HEK293T (cell line): ENCODE data around the gene HLCS.

Experiments used
- CTBP1 ChIP-seq: fragments of 450-650 bp; IDR thresholded peaks from 2 replicates; pipeline ENCODE4 v1.6.1; 2016; ENCODE audit warnings: borderline replicate concordance
- FOXM1 ChIP-seq: fragments of 450-650 bp; IDR thresholded peaks from 2 replicates; pipeline ENCODE4 v1.6.1; 2017; ENCODE audit warnings: mild to moderate bottlenecking, borderline replicate concordance
- HDGF ChIP-seq: fragments of 450-650 bp; IDR thresholded peaks from 2 replicates; pipeline ENCODE4 v1.6.1; 2017; ENCODE audit warnings: antibody characterized with exemption, borderline replicate concordance
- L3MBTL2 ChIP-seq: fragments of 450-650 bp; conservative IDR thresholded peaks from 2 replicates; pipeline ENCODE4 v1.6.1; 2016; ENCODE audit warnings: mild to moderate bottlenecking
- NFRKB ChIP-seq: fragments of 450-650 bp; IDR thresholded peaks from 2 replicates; pipeline ENCODE4 v1.6.1; 2016; ENCODE audit warnings: mild to moderate bottlenecking, moderate library complexity
- SP1 ChIP-seq: fragments of 450-650 bp; IDR thresholded peaks from 2 replicates; pipeline ENCODE4 v1.6.1; 2017
- ZNF384 ChIP-seq: fragments of 450-650 bp; IDR thresholded peaks from 2 replicates; pipeline ENCODE4 v1.6.1; 2016

GRCh38 chr21:36890086-36890485, 76.4 kb downstream of the HLCS start:
- no peak for TF ChIP-seq FOXM1
- no peak for TF ChIP-seq SP1
- TF ChIP-seq L3MBTL2, result no peak
- TF ChIP-seq CTBP1, result no peak
- TF ChIP-seq NFRKB, result no peak
- no peak for TF ChIP-seq ZNF384
- TF ChIP-seq HDGF, result no peak
